GM23248 (cell line): ENCODE measurements around the gene GATD1.

Experiments used
- EZH2 ChIP-seq: fragments of 200-600 bp; sonication (generic); IDR thresholded peaks from 2 replicates; pipeline ENCODE4 v1.6.1; 2018; ENCODE audit warnings: antibody characterized with exemption, mild to moderate bottlenecking; ENCODE audit not compliant: insufficient read depth, poor library complexity, severe bottlenecking
- EZH2phosphoT487 ChIP-seq: fragments of 200-600 bp; sonication (generic); IDR thresholded peaks from 2 replicates; pipeline ENCODE4 v1.6.1; 2018; ENCODE audit warnings: antibody characterized with exemption, moderate library complexity, mild to moderate bottlenecking, low read depth; ENCODE audit not compliant: insufficient read depth

DNA sequence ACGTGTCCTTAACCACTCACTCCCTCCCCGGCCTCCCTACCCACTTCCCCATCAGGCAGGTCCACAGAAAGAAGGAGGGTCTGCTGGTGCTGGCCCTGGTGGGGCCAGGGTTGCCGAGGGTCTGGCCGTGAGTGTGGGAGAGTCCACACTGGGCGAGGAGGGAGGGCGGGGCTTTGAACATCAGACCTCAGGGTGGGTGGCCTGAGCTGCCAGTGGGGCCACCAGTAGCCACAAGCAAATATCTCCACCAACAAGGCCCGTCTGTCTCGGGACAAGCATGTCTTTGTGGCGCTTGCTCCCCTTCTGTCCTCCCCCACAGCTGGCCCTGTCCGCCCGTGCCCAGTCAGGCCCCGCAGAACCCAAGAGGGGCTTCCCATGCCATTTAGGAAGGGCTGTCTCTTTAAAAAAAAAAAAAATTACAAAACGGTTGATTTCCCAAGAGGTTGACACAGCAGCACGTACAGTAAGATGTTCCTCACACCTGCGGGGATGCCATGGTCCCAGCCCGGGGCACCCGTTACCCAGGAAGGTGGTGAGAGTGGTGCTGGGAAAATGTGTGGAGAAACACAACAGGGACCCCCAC is 47.7 kb downstream of the GATD1 start:
- no peak for TF ChIP-seq EZH2phosphoT487
- no peak for TF ChIP-seq EZH2
